DMS53 treated with DMSO at 0.1 percent for 48 hours (cell line): ENCODE data around the gene CD93.

Source experiments
- DNase-seq: peaks from one replicate; lab custom pipeline; 2025; ENCODE audit not compliant: unreplicated experiment; lab: John Stamatoyannopoulos, UW

The CD93 gene

GRCh38 chr20:23061734-23062561 lies 24.2 kb downstream of the CD93 start:
- no peak for DNase-seq

GRCh38 chr20:23061262-23061661 lies 24.9 kb downstream of the CD93 start:
- DNase-seq: no peak

- no peak for DNase-seq
These were observed 25.5 kb downstream of the CD93 start for GRCh38 chr20:23060629-23061028.

- DNase-seq: no peak
These were observed 26.3 kb downstream of the CD93 start for GRCh38 chr20:23059846-23060245.

- DNase-seq: no peak
These were observed 27.1 kb downstream of the CD93 start for GRCh38 chr20:23059001-23059400.

- DNase-seq: no peak
These were observed 27.9 kb downstream of the CD93 start for GRCh38 chr20:23058240-23058639.

GRCh38 chr20:23052904-23053303 lies 33.2 kb downstream of the CD93 start:
- no peak for DNase-seq

GRCh38 chr20:23050847-23051627 lies 35.1 kb downstream of the CD93 start:
- no peak for DNase-seq

GRCh38 chr20:23050076-23050838 lies 35.9 kb downstream of the CD93 start:
- DNase-seq: no peak

GRCh38 chr20:23049201-23050075 lies 36.7 kb downstream of the CD93 start, which contains the start of gene THBD:
TSS of gene THBD (minus strand) at chr20:23049672. CDS start at chr20:23049504, 168 bp downstream.
- DNase-seq: no peak

- no peak for DNase-seq
These were observed 37.6 kb downstream of the CD93 start for GRCh38 chr20:23048283-23049200.

GRCh38 chr20:23047738-23048214 lies 38.3 kb downstream of the CD93 start:
- DNase-seq: no peak

GRCh38 chr20:23047001-23047737 lies 39.0 kb downstream of the CD93 start:
- no peak for DNase-seq

- DNase-seq: no peak
These were observed 39.7 kb downstream of the CD93 start for GRCh38 chr20:23046431-23046830.

- no peak for DNase-seq
These were observed 42.7 kb downstream of the CD93 start for GRCh38 chr20:23043376-23043775.

- no peak for DNase-seq
These were observed 43.9 kb downstream of the CD93 start for GRCh38 chr20:23042270-23042669.

GRCh38 chr20:23039885-23040508 lies 46.1 kb downstream of the CD93 start:
- DNase-seq: no peak
